ENCODE results near the gene PTPN4.

PTPN4 gene

GRCh38 chr2:119782308-119783027, 22.7 kb downstream of the PTPN4 start:
- H3K27me3 Mint-ChIP-seq (ENCODE audit: low read depth) = no peaks in the 10 kb centered on the region
- peaks cover 12% of the 10 kb centered on the region for H3K36me3 Mint-ChIP-seq (ENCODE audit: low read depth)
- no peak overlapping the region for H3K4me3 Mint-ChIP-seq
- H3K27ac Mint-ChIP-seq = no peak overlapping the region
- peaks cover 10% of the 10 kb centered on the region for H3K4me1 Mint-ChIP-seq
- H3K9me3 Mint-ChIP-seq = no peaks in the 10 kb centered on the region
- no peak for TF ChIP-seq CTCF (IDR thresholded peaks at IDR 0.05; ENCODE audit: unreplicated experiment in 3 of 3)

- no peak overlapping the region for H3K4me3 Mint-ChIP-seq
Observed at GRCh38 chr2:119784876-119785275, 25.2 kb downstream of the PTPN4 start.

GRCh38 chr2:119786295-119786694, 26.6 kb downstream of the PTPN4 start:
- Mint-ChIP-seq H3K36me3 (ENCODE audit: low read depth) (peaks cover 35% of the 10 kb centered on the region), H3K27me3 (ENCODE audit: low read depth) (no peaks in the 10 kb centered on the region), H3K9me3 (peaks cover 23% of the 10 kb centered on the region), H3K4me1 (peaks cover 5% of the 10 kb centered on the region), H3K27ac (no peak overlapping the region), H3K4me3 (no peak overlapping the region)
- no peak for TF ChIP-seq CTCF (IDR thresholded peaks at IDR 0.05; ENCODE audit: unreplicated experiment in 3 of 3)

More at GRCh38 chr2:119784876-119785275, 25.2 kb downstream of the PTPN4 start:
- Mint-ChIP-seq H3K27ac (no peak overlapping the region), H3K9me3 (peaks cover 11% of the 10 kb centered on the region), H3K36me3 (ENCODE audit: low read depth) (peaks cover 27% of the 10 kb centered on the region), H3K4me1 (peaks cover 5% of the 10 kb centered on the region), H3K27me3 (ENCODE audit: low read depth) (no peaks in the 10 kb centered on the region)
- TF ChIP-seq CTCF (IDR thresholded peaks at IDR 0.05; ENCODE audit: unreplicated experiment in 3 of 3) = no peak

- Mint-ChIP-seq H3K27ac (no peak overlapping the region), H3K36me3 (ENCODE audit: low read depth) (peaks cover 58% of the 10 kb centered on the region), H3K27me3 (ENCODE audit: low read depth) (no peaks in the 10 kb centered on the region), H3K4me1 (peaks cover 5% of the 10 kb centered on the region), H3K4me3 (no peak overlapping the region), H3K9me3 (peaks cover 44% of the 10 kb centered on the region)
- no peak for TF ChIP-seq CTCF (IDR thresholded peaks at IDR 0.05; ENCODE audit: unreplicated experiment in 3 of 3)
Observed at GRCh38 chr2:119788752-119789151, 29.0 kb downstream of the PTPN4 start.

GRCh38 chr2:119790466-119790865, 30.7 kb downstream of the PTPN4 start:
- Mint-ChIP-seq H3K4me3 (no peak overlapping the region), H3K9me3 (peaks cover 44% of the 10 kb centered on the region), H3K27me3 (ENCODE audit: low read depth) (no peaks in the 10 kb centered on the region)

More at GRCh38 chr2:119790466-119790865, 30.7 kb downstream of the PTPN4 start:
- H3K27ac Mint-ChIP-seq = no peak overlapping the region
- peaks cover 64% of the 10 kb centered on the region for H3K36me3 Mint-ChIP-seq (ENCODE audit: low read depth)
- TF ChIP-seq CTCF (IDR thresholded peaks at IDR 0.05; ENCODE audit: unreplicated experiment in 3 of 3) = no peak
- peaks cover 3% of the 10 kb centered on the region for H3K4me1 Mint-ChIP-seq
